Fibroblast of villous mesenchyme (primary cell): Measurements from ENCODE around the gene MAP2K2. TPM values are rescaled to one million over a fixed set of nuclear protein-coding genes. Genes with fewer than 3 reads are reported as not detected.
"Not testable (repeated sequence)": the region's sequence is repeated elsewhere in the genome, so short reads cannot be mapped to it uniquely, and the experiment has no call there.

Source experiments
- DNase-seq: peaks from one replicate; pipeline ENCODE4 v3.0.0-alpha.2; 2010; ENCODE audit warnings: low read depth
- H3K4me3 ChIP-seq: 2 replicates; pipeline ENCODE4 v1.5.1; 2011; ENCODE audit warnings: low read depth, mild to moderate bottlenecking, low read length
- total RNA-seq: library from RNA; depleted of rRNA; stranded (reverse); fragments of >200 nt; gene quantifications from 2 replicates; pipeline ENCODE4 v1.2.3, GENCODE V29; 2012
- TF ChIP-seq, protein P1 (sequence below): IDR thresholded peaks from 2 replicates; pipeline ENCODE4 v1.5.1; 2012; ENCODE audit warnings: low read depth, mild to moderate bottlenecking, low read length; ENCODE audit not compliant: insufficient read depth

The MAP2K2 gene
- total RNA-seq, 1 donor = 137 TPM

- H3K4me3 ChIP-seq = no peak overlapping the region
- peak; percentile 56 for DNase-seq
- TF ChIP-seq, protein P1, sequence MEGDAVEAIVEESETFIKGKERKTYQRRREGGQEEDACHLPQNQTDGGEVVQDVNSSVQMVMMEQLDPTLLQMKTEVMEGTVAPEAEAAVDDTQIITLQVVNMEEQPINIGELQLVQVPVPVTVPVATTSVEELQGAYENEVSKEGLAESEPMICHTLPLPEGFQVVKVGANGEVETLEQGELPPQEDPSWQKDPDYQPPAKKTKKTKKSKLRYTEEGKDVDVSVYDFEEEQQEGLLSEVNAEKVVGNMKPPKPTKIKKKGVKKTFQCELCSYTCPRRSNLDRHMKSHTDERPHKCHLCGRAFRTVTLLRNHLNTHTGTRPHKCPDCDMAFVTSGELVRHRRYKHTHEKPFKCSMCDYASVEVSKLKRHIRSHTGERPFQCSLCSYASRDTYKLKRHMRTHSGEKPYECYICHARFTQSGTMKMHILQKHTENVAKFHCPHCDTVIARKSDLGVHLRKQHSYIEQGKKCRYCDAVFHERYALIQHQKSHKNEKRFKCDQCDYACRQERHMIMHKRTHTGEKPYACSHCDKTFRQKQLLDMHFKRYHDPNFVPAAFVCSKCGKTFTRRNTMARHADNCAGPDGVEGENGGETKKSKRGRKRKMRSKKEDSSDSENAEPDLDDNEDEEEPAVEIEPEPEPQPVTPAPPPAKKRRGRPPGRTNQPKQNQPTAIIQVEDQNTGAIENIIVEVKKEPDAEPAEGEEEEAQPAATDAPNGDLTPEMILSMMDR = peak; percentile 78
Measured at GRCh38 chr19:4139614-4140236, 15.8 kb upstream of the MAP2K2 start.

DNA sequence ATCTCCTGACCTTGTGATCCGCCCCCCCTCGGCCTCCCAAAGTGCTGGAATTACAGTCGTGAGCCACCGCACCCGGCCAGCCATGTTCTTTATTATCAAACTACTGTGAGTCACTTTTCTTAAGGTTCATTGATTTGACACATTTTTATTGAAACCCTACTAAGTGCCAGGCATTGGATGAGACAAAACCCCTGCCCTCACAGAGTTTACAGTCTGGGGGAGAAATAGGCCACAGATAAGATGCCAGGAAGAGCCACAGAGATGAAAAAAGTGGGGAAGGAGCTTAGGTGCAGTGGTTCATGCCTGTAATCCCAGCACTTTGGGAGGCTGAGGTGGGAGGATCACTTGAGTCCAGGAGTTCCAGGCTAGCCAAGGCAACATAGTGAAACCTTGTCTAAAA is 14.5 kb upstream of the MAP2K2 start:
- TF ChIP-seq, protein P1 = no peak
- no peak for DNase-seq
- no peak overlapping the region for H3K4me3 ChIP-seq

DNA sequence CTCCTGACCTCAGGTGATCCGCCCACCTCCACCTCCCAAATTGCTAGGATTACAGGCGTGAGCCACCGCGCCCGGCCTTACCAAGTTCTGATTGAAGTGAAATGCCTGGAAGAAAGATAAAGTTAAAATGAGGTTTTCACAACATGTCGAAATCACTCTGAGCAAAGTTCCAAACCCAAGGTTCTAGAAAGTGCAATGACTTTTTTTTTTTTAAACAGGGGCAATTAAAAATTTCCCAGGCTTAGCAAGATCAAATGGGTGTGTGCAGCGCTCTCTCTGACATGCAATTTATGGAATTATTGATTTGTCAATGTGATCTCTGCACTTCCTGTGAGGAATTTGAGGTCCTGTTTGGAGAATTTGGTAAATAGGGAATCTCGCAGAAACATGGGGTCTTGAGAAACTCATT is 12.8 kb upstream of the MAP2K2 start:
- TF ChIP-seq, protein P1 = no peak
- no peak for DNase-seq
- no peak overlapping the region for H3K4me3 ChIP-seq

DNA sequence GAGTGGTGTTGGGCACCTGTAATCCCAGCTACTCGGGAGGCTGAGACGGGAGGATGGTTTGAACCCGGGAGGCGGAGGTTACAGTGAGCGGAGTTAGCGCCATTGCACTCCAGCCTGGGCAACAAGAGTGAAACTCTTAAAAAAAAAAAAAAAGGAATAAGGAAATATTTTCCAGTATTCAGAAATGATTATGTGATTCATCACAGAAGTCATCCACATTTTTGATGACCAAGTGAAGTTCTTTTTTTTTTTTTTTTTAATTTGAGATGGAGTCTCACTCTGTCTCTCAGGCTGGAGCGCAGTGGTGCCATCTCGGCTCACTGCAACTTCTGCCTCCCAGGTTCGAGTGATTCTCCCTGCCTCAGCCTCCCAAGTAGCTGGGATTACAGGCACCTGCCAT is 11.5 kb upstream of the MAP2K2 start:
- not testable (repeated sequence) for DNase-seq, H3K4me3 ChIP-seq

DNA sequence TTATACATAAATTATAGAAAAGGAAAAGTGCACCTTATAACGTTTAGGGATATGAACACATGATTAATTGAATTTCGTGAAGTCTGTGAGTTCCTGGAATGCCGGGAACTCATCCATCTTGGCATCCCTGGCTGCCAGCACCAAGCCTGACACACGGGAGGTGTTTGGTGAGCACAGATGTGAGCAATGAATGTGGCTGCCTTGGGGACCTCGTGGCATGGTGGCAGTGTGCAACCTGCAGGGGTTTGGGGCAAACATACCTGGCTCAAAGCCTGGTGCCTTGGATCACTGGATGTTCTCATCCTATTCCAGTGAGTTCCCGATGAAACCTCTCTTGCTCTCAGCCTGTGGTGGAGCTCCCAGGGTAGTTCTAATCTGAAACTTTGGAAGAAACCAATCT is 10.4 kb upstream of the MAP2K2 start:
- H3K4me3 ChIP-seq = no peak overlapping the region
- TF ChIP-seq, protein P1 = no peak
- no peak for DNase-seq

GRCh38 chr19:4130744-4131438 is 7.0 kb upstream of the MAP2K2 start:
- peak; percentile 77 for DNase-seq
- H3K4me3 ChIP-seq = no peak overlapping the region
- TF ChIP-seq, protein P1 = no peak

GRCh38 chr19:4129050-4129449 is 5.1 kb upstream of the MAP2K2 start:
- not testable (repeated sequence) for DNase-seq, H3K4me3 ChIP-seq

DNA sequence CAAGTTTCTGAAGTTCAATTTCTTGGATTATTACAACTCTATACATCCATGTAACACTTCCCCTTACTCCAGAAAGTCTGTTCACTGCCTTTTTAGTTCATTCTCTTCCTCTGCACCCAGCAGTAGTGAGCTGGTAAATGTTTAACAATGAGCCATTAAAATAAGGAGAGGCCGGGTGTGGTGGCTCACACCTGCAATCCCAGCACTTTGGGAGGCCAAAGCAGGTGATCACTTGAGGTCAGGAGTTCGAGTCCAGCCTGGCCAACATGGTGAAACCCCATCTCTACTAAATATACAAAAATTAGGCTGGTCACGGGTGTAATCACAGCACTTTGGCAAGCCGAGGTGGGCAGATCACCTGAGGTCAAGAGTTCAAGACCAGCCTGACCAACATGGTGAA is 3.4 kb upstream of the MAP2K2 start:
- not testable (repeated sequence) for H3K4me3 ChIP-seq, DNase-seq
